OCI-LY3 (cell line): ENCODE measurements around the gene CCDC172.

ENCODE experiments used
- CTCF ChIP-seq: fragments of 200-600, 300-600 bp; sonication (generic); IDR thresholded peaks from 2 replicates; pipeline ENCODE4 v1.5.1; 2014; ENCODE audit warnings: antibody characterized with exemption, low read length, low read depth
- EZH2phosphoT487 ChIP-seq: fragments of 200-600 bp; shearing (Covaris generic); IDR thresholded peaks from 2 replicates; pipeline ENCODE4 v1.6.1; 2018; ENCODE audit warnings: antibody characterized with exemption, mixed run types, low read depth

GRCh38 chr10:116329153-116329552 is 4.9 kb downstream of the CCDC172 start:
- TF ChIP-seq CTCF: no peak
- no peak for TF ChIP-seq EZH2phosphoT487
